ENCODE measurements around the gene SUPT3H.

DNA sequence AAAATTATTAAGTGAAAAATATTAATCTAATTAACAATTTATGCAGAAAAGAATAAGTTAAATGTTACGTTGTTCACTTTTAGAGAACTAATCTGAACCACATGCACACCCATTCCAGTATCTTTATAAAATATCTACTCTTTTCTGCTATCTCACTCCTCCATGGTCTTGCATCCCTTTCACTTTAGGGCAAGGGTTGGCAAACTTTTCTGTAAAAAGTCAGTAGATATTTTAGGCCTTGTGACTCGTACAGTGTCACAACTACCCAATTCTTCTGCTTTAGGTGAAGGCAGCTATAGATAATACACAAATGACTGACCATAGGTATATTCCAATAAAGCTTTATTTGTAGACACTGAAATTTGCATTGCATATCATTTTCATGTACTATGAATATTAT is 39.7 kb upstream of the SUPT3H start:
- TF ChIP-seq, protein P1, sequence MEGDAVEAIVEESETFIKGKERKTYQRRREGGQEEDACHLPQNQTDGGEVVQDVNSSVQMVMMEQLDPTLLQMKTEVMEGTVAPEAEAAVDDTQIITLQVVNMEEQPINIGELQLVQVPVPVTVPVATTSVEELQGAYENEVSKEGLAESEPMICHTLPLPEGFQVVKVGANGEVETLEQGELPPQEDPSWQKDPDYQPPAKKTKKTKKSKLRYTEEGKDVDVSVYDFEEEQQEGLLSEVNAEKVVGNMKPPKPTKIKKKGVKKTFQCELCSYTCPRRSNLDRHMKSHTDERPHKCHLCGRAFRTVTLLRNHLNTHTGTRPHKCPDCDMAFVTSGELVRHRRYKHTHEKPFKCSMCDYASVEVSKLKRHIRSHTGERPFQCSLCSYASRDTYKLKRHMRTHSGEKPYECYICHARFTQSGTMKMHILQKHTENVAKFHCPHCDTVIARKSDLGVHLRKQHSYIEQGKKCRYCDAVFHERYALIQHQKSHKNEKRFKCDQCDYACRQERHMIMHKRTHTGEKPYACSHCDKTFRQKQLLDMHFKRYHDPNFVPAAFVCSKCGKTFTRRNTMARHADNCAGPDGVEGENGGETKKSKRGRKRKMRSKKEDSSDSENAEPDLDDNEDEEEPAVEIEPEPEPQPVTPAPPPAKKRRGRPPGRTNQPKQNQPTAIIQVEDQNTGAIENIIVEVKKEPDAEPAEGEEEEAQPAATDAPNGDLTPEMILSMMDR (IDR thresholded peaks at IDR 0.05), result no peak
- TF ChIP-seq POLR2A (IDR thresholded peaks at IDR 0.05), result no peak
- TF ChIP-seq EP300 (IDR thresholded peaks at IDR 0.05), result no peak

Measured in ovary (tissue), 3 donors.